Spinal cord (tissue), 4 donors: Measurements from ENCODE around the gene ARSI. TPM values are rescaled to one million over a fixed set of nuclear protein-coding genes. Genes with fewer than 3 reads are reported as not detected.

ENCODE experiments used
- polyA plus RNA-seq, 2 donors: library from polyadenylated mRNA; unstranded; fragments of 120-200 nt; gene quantifications; one replicate each; pipeline ENCODE4 v1.2.1, GENCODE V29; 2013; ENCODE audit not compliant: insufficient read length in 2 of 2
- total RNA-seq, 2 donors: library from RNA; depleted of rRNA in 1 of 2; stranded (reverse); fragments of 120-200 nt in 1 of 2; fragments of >200 nt in 1 of 2; gene quantifications; one replicate each; pipeline versions ENCODE4 v1.2.3 to v1.2.4, GENCODE V29; 2013 to 2014

The ARSI gene
- total and polyA plus RNA-seq, 4 donors: 1.3 to 17.5 (median 5.2) TPM

Other genes starting within 250 kb of the ARSI start
- 10 to 100 TPM; 16.8 to 40.7 TPM for gene CSF1R, start 216.4 kb downstream of the ARSI start, total RNA-seq
- 10 to 100 TPM; 54.8 to 66.5 TPM for gene CSF1R, start 216.4 kb downstream of the ARSI start, polyA plus RNA-seq
- gene PDGFRB, start 147.1 kb downstream of the ARSI start, total RNA-seq: 100 to 1,000 TPM in 1 of 2 donors, 10 to 100 TPM in 1; 53.0 to 121 TPM
- 10 to 100 TPM; 83.5 to 86.9 TPM for gene PDGFRB, start 147.1 kb downstream of the ARSI start, polyA plus RNA-seq
- under 1 TPM in 1 of 2 donors, not detected in 1; 0.28 TPM for gene CDX1, start 136.1 kb downstream of the ARSI start, total RNA-seq
- gene CDX1, start 136.1 kb downstream of the ARSI start, polyA plus RNA-seq: not detected
- 10 to 100 TPM in 1 of 2 donors, 1 to 10 TPM in 1; 4.4 to 11.3 TPM for gene SLC6A7, start 112.8 kb downstream of the ARSI start, total RNA-seq
- 10 to 100 TPM; 23.1 to 33.1 TPM for gene SLC6A7, start 112.8 kb downstream of the ARSI start, polyA plus RNA-seq
- gene CAMK2A, start 13.1 kb downstream of the ARSI start, total RNA-seq: 10 to 100 TPM in 1 of 2 donors, 1 to 10 TPM in 1; 5.7 to 26.1 TPM
- 10 to 100 TPM; 21.0 to 26.8 TPM for gene CAMK2A, start 13.1 kb downstream of the ARSI start, polyA plus RNA-seq
- gene TCOF1, start 54.8 kb upstream of the ARSI start, total RNA-seq: 10 to 100 TPM in 1 of 2 donors, 1 to 10 TPM in 1; 8.7 to 22.5 TPM
- gene TCOF1, start 54.8 kb upstream of the ARSI start, polyA plus RNA-seq: 10 to 100 TPM; 22.2 to 26.3 TPM
- gene CD74, start 110.0 kb upstream of the ARSI start, total RNA-seq: 100 to 1,000 TPM in 1 of 2 donors, 10 to 100 TPM in 1; 96.3 to 175 TPM
- 100 to 1,000 TPM in 1 of 2 donors, 10 to 100 TPM in 1; 59.3 to 109 TPM for gene CD74, start 110.0 kb upstream of the ARSI start, polyA plus RNA-seq
- gene RPS14, start 146.8 kb upstream of the ARSI start, total RNA-seq: 1,000 to 10,000 TPM; 1,186 to 2,810 TPM
- gene RPS14, start 146.8 kb upstream of the ARSI start, polyA plus RNA-seq: 1,000 to 10,000 TPM; 1,016 to 1,168 TPM
- gene NDST1, start 205.2 kb upstream of the ARSI start, total RNA-seq: 10 to 100 TPM; 32.8 to 39.0 TPM
- 10 to 100 TPM; 79.3 to 81.1 TPM for gene NDST1, start 205.2 kb upstream of the ARSI start, polyA plus RNA-seq